GM23248 (cell line): ENCODE data around the gene PPP1R2C.

ENCODE experiments used
- EZH2 ChIP-seq: fragments of 200-600 bp; sonication (generic); IDR thresholded peaks from 2 replicates; pipeline ENCODE4 v1.6.1; 2018; ENCODE audit warnings: antibody characterized with exemption, mild to moderate bottlenecking; ENCODE audit not compliant: insufficient read depth, poor library complexity, severe bottlenecking
- EZH2phosphoT487 ChIP-seq: fragments of 200-600 bp; sonication (generic); IDR thresholded peaks from 2 replicates; pipeline ENCODE4 v1.6.1; 2018; ENCODE audit warnings: antibody characterized with exemption, moderate library complexity, mild to moderate bottlenecking, low read depth; ENCODE audit not compliant: insufficient read depth

- TF ChIP-seq EZH2: no peak
- no peak for TF ChIP-seq EZH2phosphoT487
Observed at GRCh38 chrX:42797651-42798269, 19.8 kb upstream of the PPP1R2C start.
